IPS DF 4.7 (cell line): ENCODE results near the gene ARHGAP9.
"Not testable (repeated sequence)": the region's sequence is repeated elsewhere in the genome, so short reads cannot be mapped to it uniquely, and the experiment has no call there.

Experiments used
- DNase-seq: peaks from one replicate; pipeline ENCODE4 v3.0.0-alpha.2; 2013; ENCODE audit warnings: low spot score; ENCODE audit errors: extremely low read depth

The ARHGAP9 gene

DNA sequence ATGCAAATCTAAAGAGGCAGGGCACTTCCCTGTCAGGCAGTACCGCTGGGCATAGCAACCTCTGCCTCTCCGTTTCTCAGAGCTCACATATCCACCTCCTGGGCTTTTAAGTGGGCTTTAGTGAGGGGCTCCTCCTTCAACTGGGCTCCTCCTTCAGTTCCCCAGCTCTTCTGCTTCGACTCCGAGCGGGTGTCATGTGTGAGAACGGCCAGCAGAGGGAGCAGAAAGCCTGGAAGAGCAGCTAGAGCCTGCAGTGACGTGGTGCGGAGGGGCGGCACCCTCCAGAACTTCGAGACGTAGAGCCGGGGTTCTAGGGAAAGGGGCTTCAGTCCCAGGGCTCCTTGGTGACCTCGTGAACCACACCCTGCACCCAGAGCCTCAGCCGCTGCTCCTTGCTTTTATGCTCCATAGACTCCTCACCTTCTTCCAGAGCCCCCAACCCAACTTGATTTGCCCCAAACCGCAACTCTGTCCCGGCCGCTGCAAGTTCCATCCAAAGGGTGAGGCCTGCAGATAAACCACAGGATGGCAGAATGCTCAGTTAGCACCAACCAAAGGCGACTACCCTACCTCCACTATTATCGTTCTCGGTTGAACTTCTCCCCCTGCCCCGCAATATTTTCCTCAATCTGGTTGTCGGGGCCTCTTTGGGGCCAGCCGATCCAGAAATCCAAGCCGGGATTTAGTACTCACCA lies 20.5 kb downstream of the ARHGAP9 start:
- DNase-seq: peak; percentile 98

DNA sequence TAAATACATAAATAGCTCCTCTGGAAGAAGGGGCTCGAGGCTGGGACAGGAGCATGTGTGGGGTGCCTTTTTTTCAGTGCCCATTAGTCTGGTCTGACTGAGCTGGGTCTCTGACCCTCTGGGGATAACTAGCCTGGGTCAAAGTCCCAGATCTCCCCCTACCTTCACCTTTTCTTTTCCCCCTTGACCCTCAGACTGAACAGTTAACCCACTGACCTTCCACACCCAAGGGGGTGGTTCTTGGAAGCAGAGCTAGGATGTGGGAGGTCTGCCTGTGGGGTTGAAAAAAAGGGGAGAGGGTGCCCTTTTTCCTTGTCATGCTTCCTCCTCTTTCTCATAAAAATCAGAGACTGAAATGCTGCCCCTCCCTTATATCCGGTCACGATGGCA lies 21.0 kb downstream of the ARHGAP9 start:
- DNase-seq: no peak

DNA sequence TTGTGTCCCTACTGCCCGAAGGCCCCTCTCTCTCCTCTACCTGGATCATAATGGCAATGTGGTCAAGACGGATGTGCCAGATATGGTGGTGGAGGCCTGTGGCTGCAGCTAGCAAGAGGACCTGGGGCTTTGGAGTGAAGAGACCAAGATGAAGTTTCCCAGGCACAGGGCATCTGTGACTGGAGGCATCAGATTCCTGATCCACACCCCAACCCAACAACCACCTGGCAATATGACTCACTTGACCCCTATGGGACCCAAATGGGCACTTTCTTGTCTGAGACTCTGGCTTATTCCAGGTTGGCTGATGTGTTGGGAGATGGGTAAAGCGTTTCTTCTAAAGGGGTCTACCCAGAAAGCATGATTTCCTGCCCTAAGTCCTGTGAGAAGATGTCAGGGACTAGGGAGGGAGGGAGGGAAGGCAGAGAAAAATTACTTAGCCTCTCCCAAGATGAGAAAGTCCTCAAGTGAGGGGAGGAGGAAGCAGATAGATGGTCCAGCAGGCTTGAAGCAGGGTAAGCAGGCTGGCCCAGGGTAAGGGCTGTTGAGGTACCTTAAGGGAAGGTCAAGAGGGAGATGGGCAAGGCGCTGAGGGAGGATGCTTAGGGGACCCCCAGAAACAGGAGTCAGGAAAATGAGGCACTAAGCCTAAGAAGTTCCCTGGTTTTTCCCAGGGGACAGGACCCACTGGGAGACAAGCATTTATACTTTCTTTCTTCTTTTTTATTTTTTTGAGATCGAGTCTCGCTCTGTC lies 22.8 kb downstream of the ARHGAP9 start:
- DNase-seq: no peak

DNA sequence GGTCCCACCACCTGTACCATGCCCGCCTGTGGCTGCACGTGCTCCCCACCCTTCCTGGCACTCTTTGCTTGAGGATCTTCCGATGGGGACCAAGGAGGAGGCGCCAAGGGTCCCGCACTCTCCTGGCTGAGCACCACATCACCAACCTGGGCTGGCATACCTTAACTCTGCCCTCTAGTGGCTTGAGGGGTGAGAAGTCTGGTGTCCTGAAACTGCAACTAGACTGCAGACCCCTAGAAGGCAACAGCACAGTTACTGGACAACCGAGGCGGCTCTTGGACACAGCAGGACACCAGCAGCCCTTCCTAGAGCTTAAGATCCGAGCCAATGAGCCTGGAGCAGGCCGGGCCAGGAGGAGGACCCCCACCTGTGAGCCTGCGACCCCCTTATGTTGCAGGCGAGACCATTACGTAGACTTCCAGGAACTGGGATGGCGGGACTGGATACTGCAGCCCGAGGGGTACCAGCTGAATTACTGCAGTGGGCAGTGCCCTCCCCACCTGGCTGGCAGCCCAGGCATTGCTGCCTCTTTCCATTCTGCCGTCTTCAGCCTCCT lies 23.4 kb downstream of the ARHGAP9 start:
- no peak for DNase-seq

DNA sequence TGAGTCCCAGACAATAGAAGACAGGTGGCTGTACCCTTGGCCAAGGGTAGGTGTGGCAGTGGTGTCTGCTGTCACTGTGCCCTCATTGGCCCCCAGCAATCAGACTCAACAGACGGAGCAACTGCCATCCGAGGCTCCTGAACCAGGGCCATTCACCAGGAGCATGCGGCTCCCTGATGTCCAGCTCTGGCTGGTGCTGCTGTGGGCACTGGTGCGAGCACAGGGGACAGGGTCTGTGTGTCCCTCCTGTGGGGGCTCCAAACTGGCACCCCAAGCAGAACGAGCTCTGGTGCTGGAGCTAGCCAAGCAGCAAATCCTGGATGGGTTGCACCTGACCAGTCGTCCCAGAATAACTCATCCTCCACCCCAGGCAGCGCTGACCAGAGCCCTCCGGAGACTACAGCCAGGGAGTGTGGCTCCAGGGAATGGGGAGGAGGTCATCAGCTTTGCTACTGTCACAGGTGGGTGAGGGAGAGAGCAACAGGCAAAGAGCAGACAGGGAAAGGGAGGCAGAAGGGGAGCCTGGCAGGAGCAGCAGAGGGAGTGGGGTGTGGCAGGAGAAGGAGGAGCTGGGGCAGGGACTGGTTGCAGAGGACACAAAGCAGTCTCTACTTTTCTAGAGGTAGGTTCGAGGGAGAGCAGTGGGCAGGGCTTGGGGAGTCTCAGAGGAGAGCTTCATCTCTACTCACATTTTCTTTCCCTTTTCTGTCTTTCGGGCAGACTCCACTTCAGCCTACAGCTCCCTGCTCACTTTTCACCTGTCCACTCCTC lies 24.1 kb downstream of the ARHGAP9 start:
- no peak for DNase-seq

DNA sequence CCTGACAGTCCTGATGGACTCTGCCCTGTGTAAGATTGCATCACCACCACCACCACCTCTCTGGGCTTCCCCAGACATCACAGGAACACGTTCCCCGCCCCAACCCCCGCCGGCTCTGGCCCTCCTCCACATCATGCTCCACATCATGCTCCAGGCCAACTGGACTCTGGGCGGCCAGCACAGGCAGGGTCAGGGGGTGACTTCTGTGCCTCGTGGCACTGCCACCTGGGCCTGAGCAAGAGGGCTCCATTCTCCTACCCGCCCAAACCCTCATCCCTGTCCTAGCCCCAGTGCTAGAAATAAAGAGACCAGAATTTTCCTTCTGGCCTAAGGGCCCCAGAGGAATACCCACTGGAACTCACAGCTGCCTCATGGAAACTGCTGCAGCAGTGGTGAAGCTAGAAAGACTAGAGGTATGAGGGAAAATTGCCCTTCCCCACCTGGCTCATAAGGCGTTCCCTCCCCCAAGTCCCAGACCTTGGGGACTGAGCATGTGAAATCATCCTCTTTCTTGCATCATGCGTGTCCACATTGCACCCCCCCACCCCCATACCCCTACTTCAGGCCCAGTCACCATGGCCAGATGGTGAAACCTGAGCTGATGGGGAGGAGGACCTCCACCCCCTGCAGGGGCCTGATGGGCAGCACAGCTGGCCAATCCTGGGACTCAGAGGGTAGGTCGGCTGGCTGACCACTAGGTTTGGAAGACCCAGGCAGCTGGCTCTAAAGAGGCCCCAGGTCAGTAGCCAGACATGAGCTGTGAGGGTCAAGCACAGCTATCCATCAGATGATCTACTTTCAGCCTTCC lies 24.9 kb downstream of the ARHGAP9 start, which contains the start of gene INHBE:
Gene INHBE (plus strand): TSS at position 742 of the 808 bp plus-strand sequence. CDS start 230 bp downstream, outside the sequence.
- DNase-seq: no peak

DNA sequence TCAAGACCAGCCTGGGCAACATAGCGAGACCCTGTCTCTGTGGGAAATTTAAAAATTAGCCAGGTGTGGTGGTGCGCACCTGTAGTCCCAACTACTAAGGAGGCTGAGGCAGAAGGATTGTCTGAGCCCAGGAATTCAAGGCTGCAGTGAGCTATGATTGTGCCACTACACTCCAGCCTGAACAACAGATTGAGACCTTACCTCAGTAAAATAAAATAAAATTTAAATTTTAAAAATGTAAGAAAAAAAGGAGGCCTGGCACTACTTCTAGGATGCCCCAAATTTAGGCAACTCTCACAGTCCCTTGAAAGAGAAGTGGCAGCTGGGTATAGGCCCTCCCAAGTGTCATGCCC lies 25.5 kb downstream of the ARHGAP9 start:
- DNase-seq: no peak

DNA sequence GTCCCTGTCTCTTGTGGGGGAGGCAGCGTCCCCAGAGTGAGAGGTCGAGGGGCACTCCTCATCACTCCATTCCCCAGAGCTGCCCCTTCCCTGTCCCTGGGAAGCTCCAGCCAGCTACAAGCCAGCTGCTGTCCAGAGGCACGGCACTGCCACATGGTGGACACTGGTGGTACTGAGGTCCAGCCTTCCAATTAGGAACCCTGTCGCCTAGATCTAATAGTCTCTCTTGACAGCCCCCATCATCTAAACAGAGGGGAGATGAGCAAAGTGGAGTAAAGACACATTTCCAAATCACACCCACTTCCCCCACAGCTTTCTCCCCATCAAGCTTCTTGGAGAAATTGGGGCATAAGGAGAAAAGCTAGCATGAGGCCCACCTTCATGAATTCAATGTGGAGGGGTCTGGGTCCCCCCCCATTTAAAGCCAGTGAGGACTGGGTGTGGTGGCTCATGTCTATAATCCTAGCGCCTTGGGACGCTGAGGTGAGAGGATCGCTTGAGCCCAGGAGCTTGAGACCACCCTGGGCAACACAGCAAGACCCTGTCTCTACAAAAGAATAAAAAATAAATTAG lies 26.6 kb downstream of the ARHGAP9 start:
- DNase-seq: no peak

DNA sequence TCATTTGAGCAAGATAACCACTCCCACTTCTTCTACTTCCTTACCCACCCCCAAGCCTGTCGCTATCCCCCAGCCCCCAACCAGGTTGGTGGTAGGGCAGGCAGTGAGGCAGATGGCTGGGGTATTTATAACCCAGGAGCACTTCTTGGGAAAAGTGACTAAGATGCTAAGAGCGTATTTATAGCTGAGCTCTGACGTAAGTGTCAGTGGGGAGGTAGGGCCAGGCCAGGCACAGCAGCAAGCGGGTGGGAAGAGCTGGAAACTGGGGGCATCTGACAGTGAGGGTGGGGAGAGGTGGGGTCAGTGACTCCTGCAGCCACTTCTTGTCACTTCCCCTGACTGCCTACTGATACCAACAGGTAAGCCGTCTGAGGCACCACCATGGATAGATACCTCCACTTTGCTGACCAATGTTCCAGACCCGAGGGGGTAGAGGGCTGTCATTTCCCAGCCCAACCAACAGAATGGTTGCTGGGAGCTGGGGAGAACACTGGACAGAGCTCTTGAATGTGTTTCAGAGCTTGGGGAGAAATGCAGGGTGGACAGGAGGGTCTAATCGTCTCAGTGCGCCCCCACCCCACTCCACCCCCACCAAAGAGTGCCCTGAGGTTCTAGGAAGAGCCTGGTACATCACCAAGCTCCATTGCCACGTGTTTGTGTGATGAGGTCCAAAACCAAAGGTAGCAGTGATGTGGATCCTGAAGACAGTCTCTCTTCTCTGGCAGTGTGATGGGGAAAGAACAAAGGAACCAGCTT lies 27.3 kb downstream of the ARHGAP9 start:
- DNase-seq: no peak

DNA sequence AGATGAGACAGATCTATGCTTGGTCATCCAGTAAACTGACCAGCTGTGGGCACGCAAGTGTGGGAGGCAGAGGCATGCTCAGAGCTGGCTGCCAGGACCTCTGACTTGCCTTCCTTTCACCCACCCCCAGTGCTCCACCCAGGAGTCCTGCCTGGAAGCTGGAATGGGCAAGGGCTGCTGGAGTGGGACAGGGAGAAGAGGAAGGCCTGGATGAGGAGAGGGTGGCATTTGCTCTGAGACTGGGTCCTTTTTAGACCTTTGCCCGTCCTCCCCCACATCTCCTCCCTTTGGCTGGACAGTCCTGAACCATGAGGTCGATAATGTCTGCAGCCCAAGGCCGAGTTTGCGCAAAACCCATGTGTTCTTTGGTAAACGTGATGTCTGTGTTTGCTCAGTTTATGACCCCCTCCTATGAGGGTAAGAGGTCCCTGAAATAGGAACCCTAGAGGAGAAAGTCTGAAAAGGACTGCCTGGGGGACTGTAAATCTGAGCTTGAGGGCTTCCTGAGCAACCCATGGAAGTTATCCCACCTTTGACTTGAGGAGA lies 28.4 kb downstream of the ARHGAP9 start:
- DNase-seq: no peak

DNA sequence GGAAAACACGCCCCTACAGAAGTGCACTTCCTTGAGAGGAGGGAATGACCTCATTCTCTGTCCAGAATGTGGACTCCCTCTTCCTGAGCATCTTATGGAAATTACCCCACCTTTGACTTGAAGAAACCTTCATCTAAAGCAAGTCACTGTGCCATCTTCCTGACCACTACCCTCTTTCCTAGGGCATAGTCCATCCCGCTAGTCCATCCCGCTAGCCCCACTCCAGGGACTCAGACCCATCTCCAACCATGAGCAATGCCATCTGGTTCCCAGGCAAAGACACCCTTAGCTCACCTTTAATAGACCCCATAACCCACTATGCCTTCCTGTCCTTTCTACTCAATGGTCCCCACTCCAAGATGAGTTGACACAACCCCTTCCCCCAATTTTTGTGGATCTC lies 29.6 kb downstream of the ARHGAP9 start:
- no peak for DNase-seq

DNA sequence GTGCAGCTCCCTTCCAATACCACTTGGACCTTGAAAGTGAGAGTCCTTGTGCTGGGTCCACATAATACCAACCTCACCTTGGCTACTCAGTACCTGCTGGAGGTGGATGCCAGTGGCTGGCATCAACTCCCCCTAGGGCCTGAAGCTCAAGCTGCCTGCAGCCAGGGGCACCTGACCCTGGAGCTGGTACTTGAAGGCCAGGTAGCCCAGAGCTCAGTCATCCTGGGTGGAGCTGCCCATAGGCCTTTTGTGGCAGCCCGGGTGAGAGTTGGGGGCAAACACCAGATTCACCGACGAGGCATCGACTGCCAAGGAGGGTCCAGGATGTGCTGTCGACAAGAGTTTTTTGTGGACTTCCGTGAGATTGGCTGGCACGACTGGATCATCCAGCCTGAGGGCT lies 30.3 kb downstream of the ARHGAP9 start:
- DNase-seq: no peak

DNA sequence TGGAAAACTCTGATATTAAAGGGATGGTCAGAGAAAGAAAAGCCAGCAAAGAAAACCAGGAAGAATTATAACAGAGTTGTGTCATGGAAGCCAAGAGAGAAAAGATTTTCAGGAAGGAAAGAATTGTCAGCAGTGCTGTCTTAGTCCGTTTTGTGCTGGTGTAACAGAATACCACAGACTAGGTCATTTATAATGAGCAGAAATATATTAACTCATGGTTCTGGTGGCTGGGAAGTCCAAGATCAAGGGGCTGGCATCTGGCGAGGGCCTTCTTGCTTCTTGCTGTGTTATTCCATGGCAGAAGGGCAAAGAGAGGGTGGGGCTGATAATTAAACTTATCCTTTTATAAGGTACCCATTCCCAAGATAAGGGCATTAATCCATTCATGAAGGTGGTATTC lies 31.0 kb downstream of the ARHGAP9 start:
- DNase-seq: no peak

DNA sequence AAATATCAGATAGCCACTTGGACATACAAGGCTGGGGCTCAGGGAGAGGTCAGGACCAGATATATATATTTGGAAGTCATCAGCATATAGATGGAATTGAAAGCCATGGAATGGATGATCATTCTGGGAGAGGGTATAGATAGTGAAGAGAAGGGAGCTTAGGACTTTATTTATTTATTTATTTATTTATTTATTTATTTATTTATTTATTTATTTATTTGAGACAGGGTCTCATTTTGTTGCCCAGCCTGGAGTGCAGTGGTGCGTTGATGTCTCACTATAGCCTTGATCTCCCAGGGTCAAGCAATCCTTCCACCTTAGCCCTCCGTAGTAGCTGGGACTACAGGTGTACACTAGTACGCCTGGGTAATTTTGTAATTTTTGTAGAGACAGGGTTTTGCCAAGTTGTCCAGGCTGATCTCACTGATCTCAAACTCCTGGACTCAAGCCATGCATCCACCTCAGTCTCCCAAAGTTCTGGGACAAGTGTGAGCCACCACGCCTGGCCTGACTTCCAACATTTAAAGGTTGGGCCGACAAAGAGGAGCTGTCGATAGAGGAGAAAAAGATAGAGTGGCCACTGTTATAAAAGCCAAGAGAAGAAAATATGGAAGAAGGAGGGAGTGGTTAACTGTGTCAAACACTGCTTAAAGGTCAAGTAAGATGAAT lies 33.2 kb downstream of the ARHGAP9 start:
- no peak for DNase-seq

DNA sequence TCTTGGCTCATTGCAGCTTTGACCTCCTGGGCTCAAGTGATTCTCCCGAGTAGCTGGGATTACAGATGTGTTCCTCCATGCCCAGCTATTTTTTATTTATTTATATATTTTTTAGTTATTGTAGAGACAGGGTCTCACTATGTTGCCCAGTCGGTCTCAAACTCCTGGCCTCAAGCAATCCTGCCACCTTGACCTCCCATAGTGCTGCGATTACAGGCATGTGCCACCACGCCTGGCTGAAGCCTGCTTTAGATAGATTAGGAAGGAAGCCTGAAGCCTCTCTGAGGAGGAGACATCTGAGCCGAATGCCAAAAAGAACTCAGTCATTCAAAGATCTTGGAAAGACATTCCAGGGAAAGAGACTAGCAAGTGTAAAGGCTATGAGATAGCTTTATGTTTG lies 34.9 kb downstream of the ARHGAP9 start:
- DNase-seq: no peak

DNA sequence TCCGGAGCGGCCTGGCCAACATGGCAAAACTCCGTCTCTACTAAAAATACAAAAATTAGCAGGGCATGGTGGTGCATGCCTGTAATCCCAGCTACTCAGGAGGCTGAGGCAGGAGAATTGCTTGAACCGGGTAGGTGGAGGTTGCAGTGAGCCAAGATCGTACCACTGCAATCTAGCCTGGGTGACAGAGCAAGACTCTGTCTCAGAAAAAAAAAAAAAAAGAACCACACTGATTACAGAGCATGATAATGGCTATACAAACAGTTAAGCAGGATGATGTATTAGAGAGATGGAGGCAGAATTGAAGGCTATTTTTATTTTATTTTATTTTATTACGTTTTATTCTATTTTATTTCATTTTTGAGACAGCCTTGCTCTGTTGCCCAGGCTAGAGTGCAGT lies 35.3 kb downstream of the ARHGAP9 start:
- DNase-seq: not testable (repeated sequence)

DNA sequence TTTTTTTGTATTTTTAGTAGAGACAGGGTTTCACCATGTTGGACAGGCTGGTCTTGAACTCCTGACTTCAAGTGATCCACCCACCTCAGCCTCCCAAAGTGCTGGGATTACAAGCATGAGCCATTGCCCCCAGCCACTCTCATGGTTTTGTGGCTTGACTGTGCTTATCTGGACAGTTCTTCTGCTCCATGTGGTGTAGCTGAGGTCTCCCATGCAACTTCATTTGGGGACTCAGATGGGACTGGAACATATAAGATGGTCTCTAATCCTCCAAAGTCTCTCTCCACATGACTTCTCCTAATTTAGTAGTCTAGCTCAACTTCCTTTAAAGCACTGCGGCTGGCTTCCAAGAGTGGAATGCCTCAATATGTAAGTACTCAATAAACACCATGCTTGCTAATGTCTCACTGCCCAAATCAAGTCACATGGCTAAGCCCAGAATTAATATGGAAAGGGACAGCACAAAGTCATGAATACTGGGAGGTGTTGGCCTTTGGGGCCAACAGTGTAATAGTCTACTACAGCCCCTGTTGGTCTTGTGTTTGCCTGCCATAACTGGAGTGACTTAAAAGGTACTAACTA lies 37.7 kb downstream of the ARHGAP9 start:
- no peak for DNase-seq

DNA sequence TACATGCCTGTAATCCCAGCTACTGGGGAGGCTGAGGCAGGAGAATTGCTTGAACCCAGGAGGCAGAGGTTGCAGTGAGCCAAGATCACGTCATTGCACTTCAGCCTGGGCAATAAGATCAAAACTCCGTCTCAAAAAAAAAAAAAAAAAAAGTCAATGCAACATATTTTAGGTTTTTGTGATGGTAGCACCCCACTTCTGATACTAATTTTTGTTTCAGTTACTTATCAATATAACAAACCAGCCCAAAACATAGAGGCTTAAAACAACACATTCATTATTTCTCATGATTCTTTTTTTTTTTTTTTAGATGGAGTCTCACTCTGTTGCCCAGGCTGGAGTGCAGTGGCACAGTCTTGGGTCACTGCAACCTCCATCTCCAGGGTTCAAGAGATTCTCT lies 38.3 kb downstream of the ARHGAP9 start:
- DNase-seq: not testable (repeated sequence)

DNA sequence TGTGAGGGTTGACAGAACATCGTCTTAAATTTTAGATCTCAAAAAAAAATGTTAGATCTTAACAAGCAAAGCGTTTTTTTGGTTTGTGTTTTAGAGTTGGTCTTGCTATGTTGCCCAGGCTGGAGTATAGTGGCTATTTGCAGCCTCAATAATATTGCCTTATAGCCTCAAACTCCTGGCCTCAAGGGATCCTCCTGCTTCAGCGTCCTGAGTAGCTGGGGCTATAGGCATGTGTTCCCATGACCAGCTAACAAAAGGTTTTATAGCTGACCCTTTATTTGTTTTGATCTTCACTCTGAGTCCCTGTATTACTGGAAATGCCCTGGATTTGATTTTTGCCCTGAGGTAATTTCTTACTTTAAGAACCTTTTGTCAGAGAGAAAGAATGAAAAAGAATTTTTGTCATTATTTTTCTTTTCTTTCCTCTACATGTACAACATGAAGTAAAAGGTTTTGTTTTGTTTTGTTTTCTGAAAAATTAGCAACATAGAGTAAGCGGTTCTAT lies 39.9 kb downstream of the ARHGAP9 start:
- no peak for DNase-seq
